HS-5 (cell line): ENCODE results near the gene PAX4.
"Not testable (repeated sequence)": the region's sequence is repeated elsewhere in the genome, so short reads cannot be mapped to it uniquely, and the experiment has no call there.

ENCODE experiments used
- DNase-seq: peaks from one replicate; pipeline ENCODE4 v3.0.0-alpha.2; 2012; ENCODE audit warnings: low read depth

The PAX4 gene

GRCh38 chr7:127585044-127585953 lies 32.6 kb downstream of the PAX4 start, which contains the start of gene GCC1:
GCC1 (minus strand) TSS chr7:127585596; CDS start chr7:127585182, 414 bp downstream.
- peak; percentile 36 for DNase-seq

DNA sequence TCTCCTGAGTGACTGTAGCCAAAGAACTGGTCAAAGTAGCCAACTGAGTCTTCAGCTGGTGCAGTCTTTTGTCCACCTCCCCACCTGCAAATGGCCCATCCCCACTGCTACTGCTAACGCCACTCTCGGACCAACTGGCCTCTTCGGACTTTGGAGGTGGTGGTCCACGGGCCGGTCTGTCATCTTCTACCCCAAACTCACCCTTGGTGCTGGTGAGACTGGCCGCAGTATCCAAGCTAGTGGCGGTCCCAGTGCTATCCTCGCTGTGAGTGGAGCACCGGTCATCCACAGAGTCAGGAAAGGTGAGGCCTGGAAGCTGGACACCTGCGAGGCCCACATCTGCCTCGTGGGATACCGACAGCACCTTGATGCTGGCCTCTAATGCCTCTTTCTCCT lies 33.3 kb downstream of the PAX4 start:
- DNase-seq = no peak

DNA sequence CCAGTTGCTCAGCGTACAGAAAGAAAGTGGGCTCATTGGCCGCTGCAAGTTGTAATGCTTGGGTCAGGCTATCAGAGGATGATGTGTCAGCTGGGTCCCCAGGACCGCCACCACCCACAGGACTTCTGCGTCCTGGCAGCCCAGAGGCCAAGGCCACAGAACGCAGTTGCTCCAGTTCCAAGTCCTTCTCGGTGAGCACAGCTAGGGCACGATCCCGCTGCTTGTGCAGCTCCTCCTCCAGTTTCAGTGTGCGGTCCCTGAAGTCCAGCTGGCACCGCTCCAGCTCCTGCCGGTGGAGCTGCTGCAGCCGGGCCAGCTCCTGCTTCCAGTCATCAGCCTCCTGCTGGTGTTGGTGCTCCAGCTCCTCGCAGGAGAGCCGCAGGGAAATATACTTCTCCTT lies 35.6 kb downstream of the PAX4 start:
- DNase-seq = no peak

DNA sequence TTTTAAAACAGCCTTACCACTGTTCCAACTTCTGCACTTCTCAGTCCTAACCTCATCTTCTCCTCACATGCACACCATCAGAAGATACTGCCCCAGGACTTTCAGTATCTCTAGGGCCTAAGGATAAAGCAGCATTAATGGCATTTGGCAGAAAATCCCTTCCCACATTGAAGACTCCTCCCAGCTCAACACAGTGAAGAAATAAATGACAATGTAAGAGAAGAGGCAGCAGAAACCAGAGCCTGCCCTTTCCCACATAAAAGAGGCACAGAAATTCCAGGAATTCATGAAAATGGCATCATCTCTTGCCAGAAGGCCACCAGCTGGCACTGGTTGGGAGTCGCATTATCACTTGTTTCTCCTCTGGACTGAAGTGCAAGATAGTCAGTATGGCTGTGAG lies 36.2 kb downstream of the PAX4 start:
- no peak for DNase-seq

GRCh38 chr7:127580612-127581011 lies 37.3 kb downstream of the PAX4 start:
- no peak for DNase-seq

- no peak for DNase-seq
Observed at GRCh38 chr7:127578711-127579275, 39.1 kb downstream of the PAX4 start.

DNA sequence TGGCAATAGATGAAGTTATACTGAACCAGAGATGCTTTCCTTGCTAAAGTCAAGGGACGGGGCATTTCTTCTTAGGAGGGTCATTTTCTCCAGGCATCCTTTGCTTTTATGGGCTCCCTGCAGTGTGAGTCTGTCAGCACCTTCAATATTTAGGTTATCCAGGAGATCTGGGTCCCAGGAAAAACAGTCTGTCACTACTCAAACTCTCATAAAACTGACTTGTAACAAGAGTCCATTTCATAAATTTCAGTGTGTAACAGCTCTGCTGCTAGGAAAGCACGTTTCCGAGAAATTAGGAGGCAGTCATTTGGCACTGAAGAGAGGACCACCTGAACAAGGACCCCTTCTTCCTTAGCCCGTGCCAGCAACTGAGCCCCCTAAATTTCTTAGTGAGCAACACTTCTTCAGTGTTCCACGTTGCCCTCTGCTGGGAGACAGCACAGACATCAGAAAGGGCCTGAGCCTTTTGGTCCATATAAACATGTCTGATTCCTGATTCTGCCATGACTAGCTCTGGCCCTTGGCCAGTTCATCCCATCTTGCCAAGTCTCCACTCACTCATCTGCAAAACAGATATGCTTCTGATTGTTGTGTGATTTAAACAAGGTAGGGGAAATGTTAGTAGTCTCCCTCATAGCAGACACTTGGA lies 39.8 kb downstream of the PAX4 start:
- DNase-seq = no peak

GRCh38 chr7:127571741-127572505 lies 46.0 kb downstream of the PAX4 start:
- no peak for DNase-seq

GRCh38 chr7:127568034-127568433 lies 49.9 kb downstream of the PAX4 start:
- not testable (repeated sequence) for DNase-seq

DNA sequence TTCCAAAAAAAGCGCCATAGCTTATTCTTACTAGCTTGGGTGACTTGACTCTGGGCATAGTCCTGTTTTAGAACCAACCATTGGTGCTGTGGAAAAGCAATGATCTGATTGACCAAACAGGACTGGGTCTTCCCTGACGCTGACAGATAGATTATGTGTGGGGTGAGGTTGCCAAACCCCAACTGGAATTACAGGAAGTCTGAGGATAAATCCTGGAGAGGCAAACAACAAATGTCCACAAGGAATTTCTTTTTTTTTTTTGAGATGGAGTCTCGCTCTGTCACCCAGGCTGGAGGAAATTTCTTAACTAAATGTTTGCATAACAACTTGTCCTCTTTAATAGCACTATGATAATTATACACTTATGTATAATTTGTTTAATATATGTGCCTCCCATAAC lies 51.7 kb downstream of the PAX4 start:
- no peak for DNase-seq
